Gastrocnemius medialis (tissue), 4 donors: Measurements from ENCODE around the gene RPS6KA2.

Experiments used
- POLR2A ChIP-seq, 2 donors: fragments of 450-650 bp; IDR thresholded peaks; one replicate each; pipeline ENCODE4 v1.6.1; 2017; ENCODE audit warnings: antibody characterized with exemption in 2 of 2, mild to moderate bottlenecking in 2 of 2, moderate library complexity in 2 of 2
- TF ChIP-seq, protein P1 (sequence below), 5 experiments: fragments of 450-650 bp in 3 of 5; fragments of 200-600 bp in 2 of 5; sonication (generic) in 2 of 5; IDR thresholded peaks in 4 of 5; conservative IDR thresholded peaks in 1 of 5; 1 replicate in 4 of 5; 2 replicates in 1 of 5; pipeline ENCODE4 v1.5.1; 2016 to 2019; ENCODE audit warnings: antibody characterized with exemption in 5 of 5, mild to moderate bottlenecking in 3 of 5, moderate library complexity in 3 of 5

DNA sequence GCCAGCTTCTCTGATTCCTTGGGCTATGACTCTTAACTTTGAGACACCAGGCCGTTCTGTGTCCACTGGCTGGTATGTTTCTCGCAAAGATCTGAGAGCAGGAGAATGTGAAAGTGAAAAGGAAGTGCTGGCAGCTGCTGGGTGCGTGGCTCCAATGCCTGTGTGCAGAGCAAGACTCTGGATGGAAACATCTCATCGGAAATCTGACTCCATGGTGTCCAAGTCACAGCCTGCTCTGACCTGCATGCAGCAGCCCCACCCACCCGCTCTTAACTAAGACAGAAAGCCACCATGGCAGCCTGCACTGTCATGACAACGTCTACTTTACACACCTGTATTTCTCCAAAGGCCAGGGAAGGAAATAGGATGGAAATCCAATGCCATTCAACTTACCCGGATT lies 178.0 kb downstream of the RPS6KA2 start:
- TF ChIP-seq, protein P1, sequence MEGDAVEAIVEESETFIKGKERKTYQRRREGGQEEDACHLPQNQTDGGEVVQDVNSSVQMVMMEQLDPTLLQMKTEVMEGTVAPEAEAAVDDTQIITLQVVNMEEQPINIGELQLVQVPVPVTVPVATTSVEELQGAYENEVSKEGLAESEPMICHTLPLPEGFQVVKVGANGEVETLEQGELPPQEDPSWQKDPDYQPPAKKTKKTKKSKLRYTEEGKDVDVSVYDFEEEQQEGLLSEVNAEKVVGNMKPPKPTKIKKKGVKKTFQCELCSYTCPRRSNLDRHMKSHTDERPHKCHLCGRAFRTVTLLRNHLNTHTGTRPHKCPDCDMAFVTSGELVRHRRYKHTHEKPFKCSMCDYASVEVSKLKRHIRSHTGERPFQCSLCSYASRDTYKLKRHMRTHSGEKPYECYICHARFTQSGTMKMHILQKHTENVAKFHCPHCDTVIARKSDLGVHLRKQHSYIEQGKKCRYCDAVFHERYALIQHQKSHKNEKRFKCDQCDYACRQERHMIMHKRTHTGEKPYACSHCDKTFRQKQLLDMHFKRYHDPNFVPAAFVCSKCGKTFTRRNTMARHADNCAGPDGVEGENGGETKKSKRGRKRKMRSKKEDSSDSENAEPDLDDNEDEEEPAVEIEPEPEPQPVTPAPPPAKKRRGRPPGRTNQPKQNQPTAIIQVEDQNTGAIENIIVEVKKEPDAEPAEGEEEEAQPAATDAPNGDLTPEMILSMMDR (IDR thresholded peaks at IDR 0.05 in 4 of 5, conservative IDR thresholded peaks at IDR 0.05 in 1 of 5): no peak
- TF ChIP-seq POLR2A (IDR thresholded peaks at IDR 0.05): no peak
